ENCODE data around the gene PAX5.

PAX5 gene

DNA sequence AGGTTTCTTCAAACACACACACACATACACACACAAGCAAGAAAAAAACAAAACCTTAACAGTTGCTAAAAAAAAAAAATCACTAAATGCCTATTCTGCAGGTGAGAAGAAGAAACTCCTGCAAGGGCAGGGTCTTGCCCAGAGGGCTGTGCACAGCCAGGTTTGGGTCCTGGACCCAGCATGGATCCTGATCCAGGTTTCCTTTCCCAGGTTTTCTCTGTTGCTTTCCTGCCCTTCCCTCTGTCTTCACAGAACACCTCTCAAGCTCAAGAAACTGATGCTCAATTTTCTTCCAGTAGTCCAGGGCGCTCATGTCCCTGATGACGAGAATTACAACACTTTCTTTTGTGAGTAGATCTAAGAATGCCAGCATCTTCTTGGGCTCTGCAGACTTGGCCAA lies 136.6 kb downstream of the PAX5 start:
- no peak for DNase-seq

GRCh38 chr9:36897019-36897418 lies 137.0 kb downstream of the PAX5 start:
- DNase-seq, result no peak

- DNase-seq, result peak; percentile 9 to 58
Observed at GRCh38 chr9:36896296-36896695, 137.8 kb downstream of the PAX5 start.

- no peak for DNase-seq
Observed at GRCh38 chr9:36895744-36896260, 138.3 kb downstream of the PAX5 start.

GRCh38 chr9:36894695-36895310 lies 139.3 kb downstream of the PAX5 start:
- no peak for DNase-seq

- DNase-seq, result no peak
Observed at GRCh38 chr9:36893911-36894310, 140.2 kb downstream of the PAX5 start.

DNA sequence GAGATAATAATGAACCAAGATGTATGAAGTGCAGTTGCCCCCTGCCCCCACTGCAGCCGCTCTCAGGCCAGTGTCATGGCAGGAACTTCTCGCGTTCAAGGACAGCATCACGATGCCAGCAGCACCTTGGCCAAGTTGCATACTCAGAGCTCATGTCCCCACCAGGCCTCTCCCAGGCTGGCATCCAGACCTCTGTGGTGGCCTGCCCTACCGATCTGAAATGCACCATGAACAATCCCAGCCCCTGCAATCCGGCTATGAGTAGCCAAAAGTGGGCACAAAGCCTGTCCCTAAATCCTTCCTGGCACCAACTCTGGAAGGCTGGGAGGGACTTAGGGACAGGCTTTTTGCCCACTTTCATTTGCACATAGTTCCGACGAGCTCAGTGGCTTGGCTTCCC lies 140.9 kb downstream of the PAX5 start:
- no peak for DNase-seq

DNA sequence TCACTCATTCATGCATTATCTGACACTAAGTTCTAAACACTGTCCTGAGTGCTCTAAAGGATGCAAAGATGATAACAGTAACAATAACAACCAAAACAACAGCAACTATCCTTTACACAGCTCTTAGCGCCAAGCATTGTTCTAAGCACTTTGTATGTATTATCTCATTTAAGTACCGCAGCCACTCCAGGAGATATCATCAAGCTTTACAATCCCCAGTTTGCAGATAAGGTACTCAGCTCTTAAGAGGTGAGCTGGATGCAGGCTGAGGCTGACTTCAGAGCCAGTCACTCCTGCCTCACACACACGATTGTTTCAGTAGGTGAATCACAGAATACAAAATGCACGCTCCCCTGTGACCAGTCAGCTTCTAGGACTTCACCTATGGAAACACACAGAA lies 141.8 kb downstream of the PAX5 start:
- no peak for DNase-seq

DNA sequence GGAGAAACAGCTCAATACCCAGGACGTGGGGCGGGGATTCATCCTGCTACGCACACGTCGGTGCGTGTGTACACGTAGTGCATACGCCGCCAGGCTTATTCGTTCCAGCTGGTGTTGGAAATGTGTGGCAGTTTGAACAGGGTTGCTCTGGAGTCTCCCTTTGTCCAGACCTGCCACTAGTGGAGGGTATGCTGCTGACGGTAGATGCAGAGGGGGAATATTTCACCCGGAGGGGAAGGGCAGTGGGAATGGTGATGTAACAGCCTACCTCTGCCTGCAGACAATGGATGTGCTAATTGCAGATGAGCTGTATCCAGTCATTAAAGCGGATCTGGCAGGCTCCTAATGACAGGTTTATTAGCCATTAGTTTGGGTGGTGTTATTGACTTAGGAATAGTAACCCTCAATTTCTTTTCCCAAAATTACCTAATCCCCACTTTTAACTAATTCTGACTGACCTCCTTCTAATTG lies 142.7 kb downstream of the PAX5 start:
- DNase-seq, result peak in 1 of 2 experiments; percentile 68

GRCh38 chr9:36889844-36890243 lies 144.2 kb downstream of the PAX5 start:
- DNase-seq, result no peak

DNA sequence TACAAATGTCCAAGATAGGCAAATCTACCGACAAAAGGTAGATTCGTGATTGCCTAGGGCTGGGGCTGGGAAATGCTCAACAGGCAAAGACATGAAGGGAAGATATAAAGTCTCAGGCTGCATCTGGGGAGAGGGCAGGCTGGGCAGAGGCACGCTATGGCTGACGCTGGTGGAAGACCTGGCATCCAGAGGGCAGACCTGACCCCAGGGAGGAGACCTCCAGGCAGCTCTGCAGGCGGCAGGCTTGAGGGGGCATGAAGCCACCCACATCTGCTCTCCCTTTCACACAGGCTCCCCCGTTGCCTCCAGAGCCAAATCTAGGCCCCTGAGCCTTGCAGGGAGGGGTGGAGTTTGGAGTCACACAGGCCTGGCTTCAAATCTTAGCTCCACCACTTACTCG lies 145.5 kb downstream of the PAX5 start:
- no peak for DNase-seq

GRCh38 chr9:36884721-36885120 lies 149.3 kb downstream of the PAX5 start:
- DNase-seq, result no peak

DNA sequence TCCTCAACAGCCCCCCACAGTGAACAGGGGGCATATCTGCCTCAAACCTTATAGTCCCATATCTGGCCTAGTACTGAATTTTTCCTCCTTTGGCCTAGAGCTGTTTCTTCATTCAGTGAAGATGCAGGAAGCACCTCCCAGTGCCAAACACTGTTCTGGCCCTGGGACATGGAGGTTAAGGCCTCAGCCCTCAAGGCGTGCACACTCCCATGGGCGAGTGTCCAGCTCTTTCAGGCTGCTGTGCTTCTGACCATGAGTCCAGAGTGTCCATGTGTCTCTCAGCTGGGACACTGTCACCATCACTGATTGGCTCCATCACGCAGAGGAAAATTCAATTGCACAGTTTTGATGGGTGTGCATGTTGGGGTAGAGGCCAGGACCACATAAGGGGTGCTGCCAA lies 151.5 kb downstream of the PAX5 start:
- no peak for DNase-seq

GRCh38 chr9:36881743-36882441 lies 152.2 kb downstream of the PAX5 start:
- DNase-seq, result no peak

DNA sequence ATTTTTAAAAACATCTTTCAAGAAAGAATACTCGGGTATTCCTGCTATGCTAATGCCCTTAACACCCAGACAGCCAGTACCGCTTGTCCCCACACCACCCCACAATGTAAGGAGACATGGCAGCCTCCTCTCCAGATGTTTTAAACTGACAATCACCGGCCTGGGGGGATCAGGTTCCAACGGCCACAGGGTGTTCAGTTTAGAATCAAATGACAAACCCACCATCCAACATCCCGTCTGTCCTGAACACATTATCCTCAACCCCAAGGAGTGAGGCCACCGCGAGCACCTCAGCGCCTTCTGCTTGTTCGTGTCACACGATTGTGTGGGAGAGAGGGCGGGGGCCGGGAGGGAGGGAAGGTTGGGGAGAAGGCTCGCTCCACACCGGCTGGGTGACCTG lies 152.8 kb downstream of the PAX5 start:
- DNase-seq, result no peak

GRCh38 chr9:36880075-36880474 lies 154.0 kb downstream of the PAX5 start:
- no peak for DNase-seq

DNA sequence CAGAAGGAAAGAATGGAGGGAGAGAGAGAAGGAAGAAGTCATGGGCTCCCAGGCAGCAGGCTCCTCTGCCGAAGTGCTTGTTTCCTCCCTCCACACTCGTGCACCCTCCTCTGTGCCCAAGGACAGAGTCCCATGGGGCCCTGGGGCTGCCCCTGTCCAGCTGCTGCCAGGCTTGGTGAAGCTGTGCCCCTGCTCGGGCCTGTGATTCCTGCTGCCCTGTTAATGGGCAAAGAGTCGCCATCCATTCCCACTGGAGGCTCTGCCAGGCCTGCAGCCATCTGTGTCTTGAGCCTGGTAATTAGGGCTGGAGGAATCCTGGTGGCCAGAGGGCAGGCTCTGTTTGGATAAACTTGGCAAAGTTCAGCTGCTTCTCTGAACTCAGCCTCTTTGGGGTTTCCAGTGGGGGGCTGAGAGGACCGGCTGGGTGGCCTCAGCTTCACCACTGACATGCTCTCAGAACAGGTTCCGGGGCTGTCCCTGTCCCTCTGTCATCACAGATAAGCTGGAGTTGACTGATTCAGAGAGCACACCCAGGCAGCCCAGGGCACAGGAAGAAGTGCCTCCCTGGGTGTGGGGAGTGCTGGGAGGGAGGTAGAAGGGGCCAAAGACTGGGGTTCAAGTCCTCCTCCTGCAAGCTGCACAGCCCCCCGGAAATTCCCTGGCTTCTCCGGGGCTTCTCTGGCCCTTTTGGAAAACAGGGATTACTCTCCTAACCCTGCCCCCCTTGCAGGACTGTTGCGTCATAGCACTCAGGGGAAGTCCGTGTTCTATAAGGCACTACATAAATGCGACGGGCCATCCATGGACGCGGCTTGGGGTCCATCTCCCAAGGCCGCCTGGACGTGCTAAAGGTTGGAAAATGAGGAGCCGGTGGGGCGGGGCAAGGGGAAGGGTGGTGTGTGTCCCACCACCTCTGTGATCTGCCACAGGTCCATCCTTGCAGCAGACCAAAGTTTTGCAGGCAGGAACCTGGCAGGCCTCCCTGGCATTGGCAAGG lies 154.8 kb downstream of the PAX5 start:
- no peak for DNase-seq

GRCh38 chr9:36877239-36877638 lies 156.8 kb downstream of the PAX5 start:
- DNase-seq, result no peak

GRCh38 chr9:36876056-36876455 lies 158.0 kb downstream of the PAX5 start:
- DNase-seq, result no peak

GRCh38 chr9:36874921-36875320 lies 159.1 kb downstream of the PAX5 start:
- no peak for DNase-seq

GRCh38 chr9:36874261-36874660 lies 159.8 kb downstream of the PAX5 start:
- no peak for DNase-seq

DNA sequence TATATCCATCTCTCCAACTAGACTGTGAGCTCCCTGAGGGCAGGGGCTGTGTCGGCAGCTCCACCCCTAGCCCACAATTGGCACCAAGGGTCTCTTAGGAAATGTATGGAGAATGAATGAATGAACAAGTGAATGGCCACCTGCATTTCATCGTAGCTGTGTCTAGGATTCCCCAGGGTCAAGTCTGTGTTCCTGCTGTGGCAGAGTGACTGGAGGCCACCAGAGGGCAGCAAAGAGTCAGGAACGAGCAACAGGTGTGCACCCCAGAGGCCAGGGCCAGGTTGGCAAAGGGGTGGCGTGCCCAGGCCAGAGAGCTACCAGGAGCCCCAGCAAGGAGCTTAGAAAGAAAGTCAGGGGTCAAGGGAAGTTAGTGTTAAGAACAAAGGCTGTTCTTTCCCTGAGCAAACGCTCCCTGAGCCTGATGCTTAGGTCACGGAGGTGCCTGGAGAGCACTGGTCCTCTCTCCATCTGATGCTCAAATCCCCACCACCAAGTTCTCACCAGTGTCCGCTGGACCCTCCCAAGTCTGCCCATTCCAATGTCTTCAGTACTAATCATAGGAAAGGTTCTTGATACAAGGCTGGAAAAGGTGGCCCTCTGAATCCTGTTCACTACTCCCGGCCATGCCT lies 160.7 kb downstream of the PAX5 start:
- DNase-seq, result peak; percentile 57 to 64

GRCh38 chr9:36872641-36873040 lies 161.4 kb downstream of the PAX5 start:
- DNase-seq, result no peak

Measured in NCI-H2081 (cell line).